GM21619 (cell line): ENCODE data around the gene DDX11.
"Not testable (repeated sequence)": the region's sequence is repeated elsewhere in the genome, so short reads cannot be mapped to it uniquely, and the experiment has no call there.

ENCODE experiments used
- ATAC-seq: cut with Tn5 transposase; IDR thresholded peaks from one replicate; pipeline ENCODE4 v1.9.1; 2021; ENCODE audit not compliant: unreplicated experiment

The DDX11 gene

DNA sequence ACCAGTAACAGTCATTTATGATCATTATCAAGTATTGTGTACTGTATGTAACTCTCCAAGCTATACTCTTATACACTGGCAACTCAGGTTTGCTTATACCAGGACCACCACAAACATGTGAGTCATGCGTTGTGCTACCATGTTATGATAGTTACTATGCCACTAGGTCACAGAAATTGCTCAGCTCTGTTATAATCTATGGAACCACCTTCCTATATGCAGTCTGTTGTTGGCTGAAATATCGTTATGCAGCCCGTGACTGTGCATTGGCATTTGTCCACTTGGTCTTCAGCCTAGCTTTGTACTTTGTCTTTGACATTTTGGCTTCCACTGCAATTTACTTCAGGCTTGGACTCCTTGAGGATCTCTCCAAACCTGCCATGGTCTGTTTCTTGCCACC lies 7.5 kb upstream of the DDX11 start:
- not testable (repeated sequence) for ATAC-seq

DNA sequence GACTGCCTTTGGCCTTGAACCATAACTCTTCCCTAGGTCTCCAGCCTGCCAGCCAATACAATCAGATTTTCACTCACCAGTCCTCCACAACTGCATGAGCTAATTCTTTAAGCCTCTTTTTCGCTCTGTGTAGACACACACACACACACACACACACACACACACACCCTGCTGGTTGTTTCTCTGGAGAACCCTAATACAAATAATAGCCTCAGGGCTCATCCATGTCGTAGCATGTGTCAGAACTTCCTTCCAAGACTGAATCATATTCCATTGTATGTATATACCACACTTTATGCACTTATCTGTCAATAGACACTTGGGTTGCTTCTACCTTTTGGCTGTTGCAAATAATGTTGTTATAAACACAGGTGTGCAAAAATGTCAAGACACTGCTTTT lies 6.0 kb upstream of the DDX11 start:
- ATAC-seq = not testable (repeated sequence)

DNA sequence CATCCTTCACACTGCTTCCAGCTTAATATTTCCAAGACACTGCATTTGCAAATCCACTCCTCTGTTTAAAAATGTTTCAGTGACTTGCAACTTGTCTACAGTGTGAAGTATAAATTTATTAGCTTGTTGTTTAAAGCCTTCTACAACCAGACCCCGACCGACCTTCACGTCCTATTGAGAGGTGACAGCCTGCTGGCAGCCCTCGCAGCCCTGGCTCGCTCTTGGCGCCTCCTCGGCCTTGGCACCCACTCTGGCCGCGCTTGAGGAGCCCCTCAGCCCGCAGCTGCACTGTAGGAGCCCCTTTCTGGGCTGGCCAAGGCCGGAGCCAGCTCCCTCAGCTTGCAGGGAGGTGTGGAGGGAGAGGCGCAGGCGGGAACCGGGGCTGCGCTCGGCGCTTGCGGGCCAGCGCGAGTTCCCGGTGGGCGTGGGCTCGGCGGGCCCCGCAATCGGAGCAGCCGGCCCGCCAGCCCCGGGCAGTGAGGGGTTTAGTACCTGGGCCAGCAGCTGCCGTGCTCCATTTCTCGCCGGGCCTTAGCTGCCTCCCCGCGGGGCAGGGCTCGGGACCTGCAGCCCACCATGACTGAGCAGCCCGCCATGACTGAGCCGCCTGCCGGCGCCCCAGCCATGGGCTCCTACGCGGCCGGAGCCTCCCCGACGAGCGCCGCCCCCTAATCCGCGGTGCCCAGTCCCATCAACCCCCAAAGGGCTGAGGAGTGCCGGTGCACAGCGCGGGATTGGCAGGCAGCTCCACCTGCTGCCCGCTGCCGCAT lies 2.5 kb upstream of the DDX11 start:
- ATAC-seq = not testable (repeated sequence)

DNA sequence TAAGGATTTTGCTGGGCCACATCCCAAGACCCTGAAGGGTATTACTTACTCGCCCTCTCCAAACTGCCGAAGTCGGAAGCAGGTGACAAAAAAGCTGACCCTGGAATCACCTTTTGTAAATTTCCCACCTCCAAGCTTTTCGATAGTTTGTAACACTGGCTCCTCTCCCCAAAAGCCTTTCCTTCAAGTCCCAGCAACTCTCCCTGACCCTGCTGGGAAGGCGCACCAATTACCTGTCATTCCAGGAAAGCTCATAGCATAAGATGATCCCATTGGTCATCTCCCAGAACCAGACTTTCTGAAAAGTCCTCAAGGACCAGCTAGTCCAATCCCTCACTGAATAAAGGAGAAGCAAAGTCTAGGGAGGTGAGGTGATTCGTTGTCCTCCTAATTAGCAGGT lies 698 bp upstream of the DDX11 start:
- ATAC-seq = not testable (repeated sequence)

DNA sequence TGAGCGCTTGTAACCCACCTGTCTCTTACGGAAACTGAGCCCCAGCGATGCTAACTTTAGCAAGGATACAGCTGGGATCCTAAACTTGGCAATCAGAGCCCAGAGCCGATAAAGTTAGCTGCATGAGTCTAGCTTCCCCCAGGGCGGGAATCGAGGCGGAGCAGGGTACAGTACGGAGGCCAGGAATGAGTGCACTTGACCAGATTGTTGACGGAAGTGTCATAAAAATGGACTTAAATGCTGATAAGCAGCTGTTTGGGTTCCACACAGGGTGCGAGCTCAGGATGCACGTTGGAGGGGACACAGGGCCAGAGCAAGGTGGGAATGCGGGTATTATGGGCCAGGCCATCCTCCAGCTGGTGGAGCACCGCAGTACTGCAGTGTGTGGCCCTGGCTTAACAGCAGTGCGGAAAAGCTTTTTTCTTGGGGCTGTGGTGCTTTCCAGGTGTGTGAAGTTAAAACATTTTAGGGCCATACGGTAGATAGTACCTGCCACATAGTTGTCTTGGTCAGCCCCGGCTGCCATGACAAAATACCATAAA lies 744 bp downstream of the DDX11 start:
- peak; percentile 27 for ATAC-seq

DNA sequence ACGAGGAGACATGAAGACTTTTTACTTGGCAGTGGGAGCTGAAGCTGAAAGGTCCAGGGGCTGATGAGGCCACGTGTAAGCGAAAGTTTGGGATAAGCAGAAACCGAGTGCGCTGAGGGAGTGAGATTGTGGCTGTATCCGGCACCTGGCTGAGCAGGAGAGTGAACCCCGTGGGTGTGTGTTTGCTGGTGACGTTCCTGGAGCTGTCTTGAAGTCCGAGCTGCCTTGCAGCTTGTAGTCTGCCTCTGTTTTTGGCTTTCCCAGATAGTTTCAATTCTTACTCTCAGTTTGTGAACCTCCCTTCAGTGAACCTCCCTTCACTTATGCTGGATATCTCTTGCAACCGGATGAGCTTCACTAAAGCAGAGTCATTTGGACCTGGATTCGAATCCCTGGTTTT lies 2.5 kb downstream of the DDX11 start:
- not testable (repeated sequence) for ATAC-seq

DNA sequence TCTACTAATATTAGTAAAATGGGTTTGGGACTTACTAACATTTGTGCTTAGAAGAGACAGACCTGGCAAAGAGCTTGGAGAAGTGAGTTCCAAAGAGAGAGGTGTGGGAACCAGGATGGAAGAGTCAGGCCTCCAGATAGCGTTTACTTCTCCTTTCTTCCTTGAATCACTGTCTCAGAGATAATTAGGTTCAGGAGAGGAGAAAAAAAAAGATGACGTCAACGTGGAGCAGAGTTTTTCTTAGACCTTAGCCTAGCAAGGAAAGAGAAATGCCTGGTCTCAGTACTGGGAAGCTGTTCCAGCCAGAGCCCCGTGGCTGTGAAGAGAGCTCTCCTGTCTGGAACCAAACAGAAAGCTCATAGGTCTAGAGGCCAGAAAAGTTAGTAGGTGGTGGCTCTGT lies 3.4 kb downstream of the DDX11 start:
- ATAC-seq = not testable (repeated sequence)

DNA sequence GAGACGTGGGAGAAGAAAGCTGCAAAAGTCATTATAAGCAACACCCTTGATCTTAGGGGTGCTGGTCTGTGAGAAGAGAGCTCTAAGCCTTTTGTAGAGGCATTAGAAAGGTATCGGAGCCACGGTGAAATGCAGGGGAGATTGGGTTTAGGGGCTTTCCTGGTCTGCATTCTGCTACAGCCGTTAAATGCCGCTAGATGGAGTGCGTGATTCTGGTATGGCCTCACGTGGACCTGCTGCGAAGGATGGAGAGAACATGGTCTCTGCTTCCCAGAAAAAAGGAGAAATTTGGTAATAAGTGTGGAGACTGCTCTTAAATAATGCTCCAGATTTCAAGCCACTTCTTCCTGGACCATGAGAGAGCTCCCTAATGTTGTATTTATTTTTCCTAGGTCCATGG lies 4.3 kb downstream of the DDX11 start:
- ATAC-seq = not testable (repeated sequence)

DNA sequence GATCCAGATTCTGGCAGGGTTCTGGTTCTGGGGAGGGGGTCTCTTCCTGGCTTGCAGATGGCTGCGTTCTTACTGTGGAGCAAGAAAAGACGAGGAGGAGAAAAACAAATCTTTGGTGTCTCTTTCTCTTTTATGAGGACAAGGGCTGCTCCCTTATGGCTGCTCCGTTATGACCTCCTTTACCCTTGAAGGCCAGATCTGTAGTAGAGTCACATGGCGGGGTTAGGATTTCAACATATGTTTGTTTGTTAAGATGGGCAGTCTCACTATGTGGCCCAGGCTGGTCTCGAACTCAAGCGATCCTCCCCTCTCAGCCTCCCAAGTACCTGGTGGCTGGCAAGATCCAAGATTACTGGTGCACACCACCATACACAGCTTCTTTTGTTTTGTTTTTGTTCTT lies 5.8 kb downstream of the DDX11 start:
- ATAC-seq = not testable (repeated sequence)

DNA sequence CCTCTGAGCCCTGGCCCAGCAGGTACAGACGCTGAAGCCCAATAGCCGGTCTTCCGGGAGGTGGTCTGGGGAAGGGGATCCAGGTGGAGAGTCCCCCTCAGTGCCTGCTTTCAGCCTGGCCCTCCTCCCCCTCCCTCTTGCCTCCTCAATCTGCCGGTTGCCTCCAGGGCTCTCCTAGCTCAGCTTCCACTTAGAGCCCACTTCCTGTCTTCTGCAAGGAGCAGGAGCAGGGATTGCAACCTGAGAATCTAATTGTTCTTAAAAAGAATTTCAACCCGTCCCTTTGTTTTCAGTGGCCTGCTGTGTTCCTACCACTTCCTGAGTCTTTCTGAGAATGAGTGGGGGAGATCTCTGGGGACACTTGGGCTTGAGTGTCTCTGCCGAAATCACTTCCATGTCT lies 6.6 kb downstream of the DDX11 start:
- ATAC-seq = not testable (repeated sequence)

DNA sequence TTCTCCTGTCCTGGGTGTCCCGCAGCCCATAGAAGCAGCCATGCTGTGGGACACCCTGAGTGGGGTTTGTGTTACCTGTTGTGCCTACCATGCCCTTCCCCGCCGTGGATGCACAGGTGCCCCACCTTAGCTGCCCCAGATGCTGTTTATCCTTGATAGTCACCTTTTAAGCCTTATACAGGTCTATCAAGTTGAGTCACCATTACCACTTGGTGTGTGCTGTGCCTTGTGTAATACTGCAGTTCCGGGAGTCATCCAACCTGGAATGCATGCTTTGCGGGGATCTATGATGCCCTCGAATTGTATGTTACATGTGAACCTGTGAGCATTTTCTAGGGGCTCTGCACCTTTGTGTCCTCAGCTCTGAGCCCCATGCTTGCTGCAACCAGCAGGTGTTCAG lies 7.6 kb downstream of the DDX11 start:
- not testable (repeated sequence) for ATAC-seq

DNA sequence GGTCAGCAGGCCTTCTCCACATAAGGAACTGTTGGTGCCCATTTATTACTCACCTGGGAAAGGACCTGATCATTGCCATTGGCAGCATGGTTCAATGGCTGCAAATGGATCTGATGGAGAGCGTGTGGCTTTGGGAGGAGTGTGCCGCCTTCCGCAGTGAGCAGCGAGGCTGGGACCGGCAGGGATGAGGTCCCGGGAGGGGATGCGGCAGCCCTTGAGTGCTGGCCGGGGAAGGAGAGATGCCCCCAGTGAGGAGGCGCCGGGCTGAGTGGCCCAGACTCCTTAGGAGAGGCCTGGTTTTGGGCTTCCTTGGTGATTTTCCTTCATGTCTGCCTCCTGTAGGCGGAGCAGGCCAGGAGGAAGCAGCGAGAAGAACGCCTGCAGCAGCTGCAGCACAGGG lies 10.6 kb downstream of the DDX11 start:
- not testable (repeated sequence) for ATAC-seq

DNA sequence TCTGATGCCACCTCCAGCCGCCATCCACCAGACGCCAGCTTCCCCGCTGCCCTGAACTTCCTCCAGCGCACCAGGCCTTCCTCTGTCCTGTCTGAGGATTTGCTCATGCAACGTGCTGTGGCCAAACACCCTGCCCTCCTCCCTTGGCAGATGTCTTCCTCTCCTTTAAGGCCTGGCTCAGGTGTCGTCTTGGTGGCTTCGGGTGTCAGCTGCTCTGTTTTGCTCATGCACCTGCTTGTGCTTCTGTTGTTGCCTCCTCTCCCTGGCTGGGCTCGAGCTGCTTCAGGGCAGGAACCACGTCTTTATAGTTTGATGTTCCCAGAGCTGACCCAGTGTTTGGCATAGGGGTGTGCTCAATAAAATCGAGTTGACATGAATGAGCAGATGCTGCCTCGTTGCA lies 12.4 kb downstream of the DDX11 start:
- ATAC-seq = not testable (repeated sequence)

DNA sequence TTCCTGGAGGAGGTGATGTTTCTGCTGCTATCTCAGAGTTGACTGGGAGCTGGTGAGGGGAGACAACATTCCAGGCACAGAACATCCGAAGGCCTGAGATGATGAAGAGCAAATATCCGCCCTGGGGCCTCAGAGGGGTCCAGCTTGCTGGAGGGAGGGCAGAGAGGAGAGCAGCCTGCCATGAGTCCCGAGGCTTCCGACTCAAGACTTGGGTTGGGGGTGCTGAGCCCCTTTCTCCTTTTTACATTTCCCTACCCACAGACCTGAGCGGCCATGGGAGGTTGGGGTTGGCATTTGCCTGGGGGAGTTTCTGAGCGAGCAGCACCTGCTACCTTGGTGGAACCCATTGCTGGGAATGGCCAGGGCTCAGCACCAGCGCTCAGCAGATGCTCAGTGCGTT lies 13.8 kb downstream of the DDX11 start:
- not testable (repeated sequence) for ATAC-seq

DNA sequence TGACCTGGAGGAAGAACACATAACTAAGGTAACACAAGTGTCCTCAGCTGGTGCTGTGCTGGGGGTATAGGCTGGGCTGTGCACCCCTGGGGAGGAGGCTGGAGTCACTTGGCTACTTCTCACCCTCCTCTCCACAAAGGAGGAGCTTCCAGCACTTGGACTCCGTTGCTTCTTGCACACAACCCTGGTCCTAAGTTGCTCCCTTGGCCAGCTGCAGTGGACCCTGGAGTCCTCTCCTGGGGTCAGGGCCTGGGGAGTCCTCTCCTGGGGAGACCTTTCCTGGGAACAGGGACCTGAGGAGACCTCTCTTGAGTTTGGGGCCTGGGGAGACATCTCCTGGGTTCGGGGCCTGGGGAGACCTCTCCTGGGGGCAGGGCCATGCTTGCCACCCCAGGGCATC lies 14.3 kb downstream of the DDX11 start:
- not testable (repeated sequence) for ATAC-seq

DNA sequence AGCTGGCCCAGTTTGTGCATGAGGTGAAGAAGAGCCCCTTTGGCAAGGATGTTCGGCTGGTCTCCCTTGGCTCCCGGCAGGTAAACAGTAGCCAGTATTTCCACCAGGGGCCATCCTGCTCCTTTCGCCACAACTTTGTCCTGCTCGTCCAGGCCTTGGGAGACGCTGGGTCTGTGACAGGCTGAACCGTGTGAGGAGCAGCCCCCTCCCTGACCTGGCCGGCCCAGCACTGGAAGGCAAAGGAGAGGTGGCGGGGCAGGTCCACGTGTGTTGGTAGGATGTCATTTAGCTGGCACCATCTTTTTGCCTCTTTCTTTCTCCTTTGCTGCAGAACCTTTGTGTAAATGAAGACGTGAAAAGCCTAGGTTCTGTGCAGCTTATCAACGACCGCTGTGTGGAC lies 15.4 kb downstream of the DDX11 start:
- ATAC-seq = no peak

DNA sequence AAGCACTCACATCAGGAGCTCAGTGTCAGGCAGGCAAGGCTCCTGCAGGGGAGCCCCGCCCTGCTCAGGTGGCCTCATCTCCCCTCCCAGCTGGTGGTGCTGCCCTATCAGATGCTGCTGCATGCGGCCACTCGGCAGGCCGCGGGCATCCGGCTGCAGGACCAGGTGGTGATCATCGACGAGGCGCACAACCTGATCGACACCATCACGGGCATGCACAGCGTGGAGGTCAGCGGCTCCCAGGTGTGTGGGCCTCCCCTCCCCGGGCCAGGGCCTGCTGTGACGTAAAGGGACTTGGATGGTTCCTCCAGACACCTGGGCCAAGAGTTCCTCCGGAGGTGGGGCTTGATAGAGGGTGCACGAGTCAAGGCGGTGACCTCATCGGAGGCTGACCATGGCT lies 18.0 kb downstream of the DDX11 start:
- not testable (repeated sequence) for ATAC-seq

DNA sequence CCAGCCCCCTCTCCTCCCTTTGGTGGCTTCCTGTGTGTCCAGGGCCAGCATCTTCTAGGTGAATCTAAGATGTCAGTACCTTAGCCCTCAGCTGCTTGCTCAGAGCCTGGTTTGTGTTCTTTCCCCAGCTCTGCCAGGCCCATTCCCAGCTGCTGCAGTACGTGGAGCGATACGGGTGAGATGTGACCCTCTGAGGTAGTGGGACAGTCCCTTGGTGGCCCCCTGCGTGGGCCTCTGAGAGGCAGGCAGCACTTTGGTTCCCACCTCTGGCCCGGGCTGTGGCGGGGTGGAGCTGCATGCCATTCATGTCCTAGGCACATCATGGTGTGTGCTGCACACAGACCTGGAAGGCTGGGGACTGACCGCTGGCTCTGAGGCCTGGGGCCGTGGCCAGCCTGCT lies 19.1 kb downstream of the DDX11 start:
- not testable (repeated sequence) for ATAC-seq

DNA sequence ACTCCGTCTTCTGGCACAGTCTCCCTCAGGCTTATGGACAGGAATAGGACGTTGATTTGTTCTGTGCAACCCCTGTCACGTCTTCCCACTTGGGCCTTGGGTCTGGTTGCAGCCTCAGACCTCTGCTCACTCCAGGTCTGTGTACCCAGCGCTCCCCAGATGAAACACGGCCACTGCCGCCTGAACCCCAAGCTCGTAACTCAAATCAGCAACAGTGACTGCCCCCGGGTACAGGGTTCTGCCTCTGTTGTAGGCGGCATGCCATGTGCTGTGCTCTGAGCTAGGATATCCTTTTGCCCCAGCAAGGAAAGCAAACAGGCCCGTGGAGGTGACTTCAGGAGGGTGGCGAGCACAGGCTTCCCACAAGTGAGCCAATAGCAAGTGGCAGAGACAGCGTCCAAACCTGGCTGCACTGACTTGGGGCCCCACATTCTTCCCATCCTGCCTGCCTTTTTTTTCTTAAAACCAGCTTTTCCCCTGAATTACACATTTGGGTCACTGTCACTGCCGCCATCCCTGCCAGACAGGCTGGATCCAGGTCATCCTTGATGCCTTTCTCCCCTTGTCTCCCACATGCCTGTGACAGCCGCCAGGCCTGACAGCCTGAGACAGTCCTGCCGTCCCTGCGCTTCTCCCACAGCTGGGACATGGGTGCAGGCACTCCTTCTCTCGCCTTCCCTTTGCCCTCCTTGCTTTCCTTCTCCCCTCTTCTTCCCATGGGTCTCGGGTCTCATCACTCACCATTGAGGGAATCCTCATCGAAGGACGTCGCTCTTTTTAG lies 21.6 kb downstream of the DDX11 start:
- ATAC-seq = not testable (repeated sequence)

DNA sequence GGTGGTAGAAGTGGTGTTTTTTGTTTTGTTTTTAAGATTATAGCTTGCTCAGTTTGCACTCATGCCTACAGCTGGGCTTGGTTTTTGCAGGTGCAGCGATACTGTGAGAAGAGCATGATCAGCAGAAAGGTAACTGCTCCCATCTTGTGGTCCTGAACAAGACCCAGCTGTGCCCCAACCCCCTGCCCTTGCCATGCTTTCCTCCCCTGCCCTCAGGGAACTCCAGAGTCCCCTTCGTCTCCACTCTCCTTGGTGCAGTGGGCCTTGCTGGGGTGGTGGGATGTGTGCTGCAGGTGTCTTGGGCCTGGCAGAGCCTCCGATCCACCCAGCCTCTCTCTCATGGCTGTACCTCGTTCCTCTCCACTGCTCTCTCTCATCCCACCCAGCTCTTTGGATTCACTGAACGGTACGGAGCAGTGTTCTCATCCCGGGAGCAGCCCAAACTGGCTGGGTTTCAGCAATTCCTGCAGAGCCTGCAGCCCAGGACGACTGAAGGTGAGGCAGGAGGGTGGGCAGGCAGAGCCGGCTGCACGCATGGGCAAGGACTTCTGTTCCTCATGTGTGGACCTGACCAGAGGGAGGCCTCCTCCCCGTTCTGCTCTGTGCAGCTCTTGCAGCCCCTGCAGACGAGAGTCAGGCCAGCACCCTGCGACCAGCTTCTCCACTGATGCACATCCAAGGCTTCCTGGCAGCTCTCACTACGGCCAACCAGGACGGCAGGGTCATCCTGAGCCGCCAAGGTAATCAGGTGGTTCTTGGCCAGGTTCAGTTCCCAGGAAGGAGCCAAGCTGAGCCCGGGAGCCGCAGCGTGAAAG lies 22.8 kb downstream of the DDX11 start:
- not testable (repeated sequence) for ATAC-seq

DNA sequence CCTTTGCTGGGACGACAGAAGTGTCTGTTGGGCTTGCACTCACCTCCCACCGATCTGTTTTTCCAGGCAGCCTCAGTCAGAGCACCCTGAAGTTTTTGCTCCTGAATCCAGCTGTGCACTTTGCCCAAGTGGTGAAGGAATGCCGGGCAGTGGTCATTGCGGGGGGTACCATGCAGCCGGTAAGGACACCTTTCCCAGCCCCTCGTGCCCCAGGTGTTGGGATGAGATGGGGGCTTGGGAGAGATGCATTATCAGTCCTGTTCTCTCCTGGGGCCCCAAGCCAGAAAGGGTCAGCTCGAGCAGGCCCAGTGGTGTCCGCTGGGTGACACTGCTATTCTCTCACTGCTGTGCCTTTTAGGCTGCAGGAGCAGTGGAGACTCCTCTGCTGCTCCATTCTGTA lies 24.2 kb downstream of the DDX11 start:
- ATAC-seq = not testable (repeated sequence)
